ENCODE results near the gene YAF2. TPM values are rescaled to one million over a fixed set of nuclear protein-coding genes. Genes with fewer than 3 reads are reported as not detected.

YAF2 gene
- 10 to 100 TPM; 19.1 to 34.2 (median 24.2) TPM for polyA plus RNA-seq (ENCODE audit: insufficient read length in 10 of 10)
- long read RNA-seq, donor 1, transcript YAF2-203 (4 exons, 2,076 nt), result major isoform, 12 of 13 reads
- long read RNA-seq, donor 1, partial matches to known transcripts, result 0 of 13 reads
- long read RNA-seq, donor 1, other reads (novel, unspliced or antisense), result 0 of 13 reads
- long read RNA-seq, donor 2, transcript YAF2-203 (4 exons, 2,076 nt), result major isoform, 8 of 10 reads
- long read RNA-seq, donor 2, partial matches to known transcripts, result 0 of 10 reads
- long read RNA-seq, donor 2, other reads (novel, unspliced or antisense), result 0 of 10 reads
- long read RNA-seq, donor 3, result 0 reads
- long read RNA-seq, donor 4, partial matches to known transcripts, result 0 of 6 reads
- long read RNA-seq, donor 4, other reads (novel, unspliced or antisense), result 0 of 6 reads
- long read RNA-seq, donor 5, transcript YAF2-203 (4 exons, 2,076 nt), result major isoform, 5 of 7 reads
- long read RNA-seq, donor 5, partial matches to known transcripts, result 0 of 7 reads
- long read RNA-seq, donor 5, other reads (novel, unspliced or antisense), result 0 of 7 reads
- long read RNA-seq, donor 6, transcript YAF2-203 (4 exons, 2,076 nt), result major isoform, 6 of 10 reads
- long read RNA-seq, donor 6, partial matches to known transcripts, result 0 of 10 reads
- long read RNA-seq, donor 6, other reads (novel, unspliced or antisense), result 0 of 10 reads
- long read RNA-seq, donor 7, transcript YAF2-203 (4 exons, 2,076 nt), result major isoform, 5 of 5 reads
- long read RNA-seq, donor 7, partial matches to known transcripts, result 0 of 5 reads
- long read RNA-seq, donor 7, other reads (novel, unspliced or antisense), result 0 of 5 reads
- long read RNA-seq, donor 8, partial matches to known transcripts, result 0 of 1 reads
- long read RNA-seq, donor 8, other reads (novel, unspliced or antisense), result 0 of 1 reads
- long read RNA-seq, donor 9, partial matches to known transcripts, result 0 of 1 reads
- long read RNA-seq, donor 9, other reads (novel, unspliced or antisense), result 0 of 1 reads

GRCh38 chr12:42238240-42239140, at the start of gene YAF2:
Gene YAF2 (minus strand): TSS chr12:42238248. CDS start chr12:42238180, 68 bp downstream.
- DNase-seq, result peak; percentile 89 to 95 (median 93)

- DNase-seq, result no peak
Observed at GRCh38 chr12:42286741-42287140, 48.7 kb upstream of the YAF2 start.

GRCh38 chr12:42285431-42285830, 47.4 kb upstream of the YAF2 start:
- no peak for DNase-seq

GRCh38 chr12:42284876-42285275, 46.8 kb upstream of the YAF2 start:
- DNase-seq, result peak in 1 of 3 donors; percentile 39

GRCh38 chr12:42284157-42284556, 46.1 kb upstream of the YAF2 start:
- DNase-seq, result no peak

- DNase-seq, result no peak
Observed at GRCh38 chr12:42283739-42284138, 45.7 kb upstream of the YAF2 start.

GRCh38 chr12:42282294-42282693, 44.2 kb upstream of the YAF2 start:
- no peak for DNase-seq

GRCh38 chr12:42281844-42282243, 43.8 kb upstream of the YAF2 start:
- DNase-seq, result no peak

GRCh38 chr12:42281278-42281677, 43.2 kb upstream of the YAF2 start:
- DNase-seq, result no peak

- no peak for DNase-seq
Observed at GRCh38 chr12:42278128-42278510, 40.1 kb upstream of the YAF2 start.

- peak in 2 of 3 donors; percentile 38 to 63 for DNase-seq
Observed at GRCh38 chr12:42277396-42278127, 39.5 kb upstream of the YAF2 start.

- no peak for DNase-seq
Observed at GRCh38 chr12:42275499-42275898, 37.5 kb upstream of the YAF2 start.

- DNase-seq, result no peak
Observed at GRCh38 chr12:42273706-42274105, 35.7 kb upstream of the YAF2 start.

- no peak for DNase-seq
Observed at GRCh38 chr12:42270596-42270995, 32.5 kb upstream of the YAF2 start.

- peak in 2 of 3 donors; percentile 4 to 13 for DNase-seq
Observed at GRCh38 chr12:42267413-42268190, 29.6 kb upstream of the YAF2 start.

GRCh38 chr12:42266579-42267230, 28.7 kb upstream of the YAF2 start:
- no peak for DNase-seq

GRCh38 chr12:42262271-42262670, 24.2 kb upstream of the YAF2 start:
- no peak for DNase-seq

- DNase-seq, result peak in 1 of 3 donors; percentile 4
Observed at GRCh38 chr12:42261708-42262107, 23.7 kb upstream of the YAF2 start.

- DNase-seq, result no peak
Observed at GRCh38 chr12:42260518-42260917, 22.5 kb upstream of the YAF2 start.
